Transverse colon (tissue), 4 donors: Measurements from ENCODE around the gene GALNT10.

Source experiments
- POLR2AphosphoS5 ChIP-seq, 3 donors: sonication (generic); formaldehyde crosslinking; IDR thresholded peaks; one replicate each; pipeline ENCODE4 v1.6.1; 2016; ENCODE audit warnings: antibody characterized with exemption in 3 of 3
- TF ChIP-seq, protein P1 (sequence below), 5 experiments: fragments of 200-600 bp in 3 of 5; fragments of 450-650 bp in 2 of 5; sonication (generic) in 3 of 5; IDR thresholded peaks; 1 replicate in 2 of 5; 2 replicates in 3 of 5; pipeline ENCODE4 v1.5.1; 2016 to 2017; ENCODE audit warnings: antibody characterized with exemption in 5 of 5, inconsistent platforms in 3 of 5, mild to moderate bottlenecking in 2 of 5, moderate library complexity in 1 of 5

- TF ChIP-seq POLR2AphosphoS5 (IDR thresholded peaks at IDR 0.05), result no peak
- TF ChIP-seq, protein P1, sequence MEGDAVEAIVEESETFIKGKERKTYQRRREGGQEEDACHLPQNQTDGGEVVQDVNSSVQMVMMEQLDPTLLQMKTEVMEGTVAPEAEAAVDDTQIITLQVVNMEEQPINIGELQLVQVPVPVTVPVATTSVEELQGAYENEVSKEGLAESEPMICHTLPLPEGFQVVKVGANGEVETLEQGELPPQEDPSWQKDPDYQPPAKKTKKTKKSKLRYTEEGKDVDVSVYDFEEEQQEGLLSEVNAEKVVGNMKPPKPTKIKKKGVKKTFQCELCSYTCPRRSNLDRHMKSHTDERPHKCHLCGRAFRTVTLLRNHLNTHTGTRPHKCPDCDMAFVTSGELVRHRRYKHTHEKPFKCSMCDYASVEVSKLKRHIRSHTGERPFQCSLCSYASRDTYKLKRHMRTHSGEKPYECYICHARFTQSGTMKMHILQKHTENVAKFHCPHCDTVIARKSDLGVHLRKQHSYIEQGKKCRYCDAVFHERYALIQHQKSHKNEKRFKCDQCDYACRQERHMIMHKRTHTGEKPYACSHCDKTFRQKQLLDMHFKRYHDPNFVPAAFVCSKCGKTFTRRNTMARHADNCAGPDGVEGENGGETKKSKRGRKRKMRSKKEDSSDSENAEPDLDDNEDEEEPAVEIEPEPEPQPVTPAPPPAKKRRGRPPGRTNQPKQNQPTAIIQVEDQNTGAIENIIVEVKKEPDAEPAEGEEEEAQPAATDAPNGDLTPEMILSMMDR (IDR thresholded peaks at IDR 0.05), result no peak
Measured at GRCh38 chr5:154198611-154199230, 8.2 kb downstream of the GALNT10 start.
